Kidney epithelial cell (primary cell): Measurements from ENCODE around the gene XRRA1. TPM values are rescaled to one million over a fixed set of nuclear protein-coding genes. Genes with fewer than 3 reads are reported as not detected.

Source experiments
- DNase-seq: peaks from one replicate; pipeline ENCODE4 v3.0.0-alpha.2; 2010; ENCODE audit warnings: low read depth
- H3K27me3 ChIP-seq: 2 replicates; pipeline ENCODE4 v1.6.0; 2011; ENCODE audit warnings: low read length; ENCODE audit not compliant: control insufficient read depth, insufficient read depth
- H3K36me3 ChIP-seq: 2 replicates; pipeline ENCODE4 v1.5.1; 2011; ENCODE audit warnings: low read length; ENCODE audit not compliant: control insufficient read depth, insufficient read depth
- H3K4me3 ChIP-seq: 2 replicates; pipeline ENCODE4 v1.5.1; 2011; ENCODE audit warnings: low read depth, mild to moderate bottlenecking, control low read depth, low read length
- CTCF ChIP-seq: IDR thresholded peaks from 2 replicates; pipeline ENCODE4 v1.5.1; 2011; ENCODE audit warnings: mild to moderate bottlenecking, moderate library complexity, low read length, control low read depth, inconsistent platforms; ENCODE audit not compliant: insufficient read depth, poor library complexity, severe bottlenecking
- total RNA-seq: library from RNA; depleted of rRNA; stranded (reverse); fragments of >200 nt; gene quantifications from 2 replicates; pipeline ENCODE4 v1.2.3, GENCODE V29; 2015

Gene XRRA1
- total RNA-seq, 1 donor from 2014 or later, result 3.2 TPM

- Histone ChIP-seq H3K36me3 (no peaks in the 10 kb centered on the region), H3K27me3 (no peaks in the 10 kb centered on the region), H3K4me3 (no peak overlapping the region)
- TF ChIP-seq CTCF, result no peak
- no peak for DNase-seq
These were observed 77.9 kb downstream of the XRRA1 start for GRCh38 chr11:74871037-74871436.

- peak; percentile 4 for TF ChIP-seq CTCF
- Histone ChIP-seq H3K36me3 (peaks cover 1% of the 10 kb centered on the region), H3K27me3 (no peaks in the 10 kb centered on the region), H3K4me3 (no peak overlapping the region)
- no peak for DNase-seq
These were observed 78.4 kb downstream of the XRRA1 start for GRCh38 chr11:74870485-74870884.

GRCh38 chr11:74866557-74866956 is 82.3 kb downstream of the XRRA1 start:
- no peak for DNase-seq
- H3K4me3 ChIP-seq, result no peak overlapping the region
- no peaks in the 10 kb centered on the region for H3K27me3 ChIP-seq
- H3K36me3 ChIP-seq, result peaks cover 1% of the 10 kb centered on the region
- TF ChIP-seq CTCF, result no peak

- no peak for DNase-seq
- Histone ChIP-seq H3K36me3 (peaks cover 1% of the 10 kb centered on the region), H3K27me3 (no peaks in the 10 kb centered on the region), H3K4me3 (no peak overlapping the region)
- TF ChIP-seq CTCF, result no peak
These were observed 85.5 kb downstream of the XRRA1 start for GRCh38 chr11:74863410-74863809.

- H3K27me3 ChIP-seq, result no peaks in the 10 kb centered on the region
- H3K36me3 ChIP-seq, result peaks cover under 1% of the 10 kb centered on the region
- no peak for DNase-seq
- TF ChIP-seq CTCF, result no peak
- H3K4me3 ChIP-seq, result no peak overlapping the region
These were observed 88.1 kb downstream of the XRRA1 start for GRCh38 chr11:74860743-74861142.

GRCh38 chr11:74853223-74853622 is 95.7 kb downstream of the XRRA1 start:
- no peak for DNase-seq
- Histone ChIP-seq H3K4me3 (no peak overlapping the region), H3K27me3 (no peaks in the 10 kb centered on the region), H3K36me3 (no peaks in the 10 kb centered on the region)
- TF ChIP-seq CTCF, result no peak
